GOT3 (cell line): ENCODE measurements around the gene C4orf50.
"Not testable (repeated sequence)": the region's sequence is repeated elsewhere in the genome, so short reads cannot be mapped to it uniquely, and the experiment has no call there.

Source experiments
- DNase-seq: peaks from one replicate; lab custom pipeline; 2025; ENCODE audit warnings: mixed read lengths; lab: John Stamatoyannopoulos, UW

Gene C4orf50

GRCh38 chr4:5858020-5858769 lies 160.0 kb downstream of the C4orf50 start:
- no peak for DNase-seq

GRCh38 chr4:5857199-5857598 lies 161.0 kb downstream of the C4orf50 start:
- no peak for DNase-seq

GRCh38 chr4:5856362-5856761 lies 161.9 kb downstream of the C4orf50 start:
- DNase-seq: not testable (repeated sequence)

- DNase-seq: no peak
These were observed 163.3 kb downstream of the C4orf50 start for GRCh38 chr4:5854929-5855328.

- no peak for DNase-seq
These were observed 165.6 kb downstream of the C4orf50 start for GRCh38 chr4:5852523-5853202.

GRCh38 chr4:5851637-5852301 lies 166.5 kb downstream of the C4orf50 start:
- DNase-seq: no peak
